ENCODE measurements around the gene TRAPPC2.

TRAPPC2 gene

GRCh38 chrX:13664020-13664419 lies 70.4 kb downstream of the TRAPPC2 start:
- no peak for DNase-seq

GRCh38 chrX:13662355-13662791 lies 72.0 kb downstream of the TRAPPC2 start:
- no peak for DNase-seq

All from stimulated activated CD4-positive, alpha-beta T cell treated with anti-CD3 and anti-CD28 coated beads, Interleukin-15, amount 100 ng/mL, for 24 hours (primary cell).